Caco-2 (cell line): ENCODE results near the gene RCC2. TPM values are rescaled to one million over a fixed set of nuclear protein-coding genes. Genes with fewer than 3 reads are reported as not detected.
"Not testable (repeated sequence)": the region's sequence is repeated elsewhere in the genome, so short reads cannot be mapped to it uniquely, and the experiment has no call there.

Experiments used
- BruUV-seq: library from RNA; stranded (reverse); fragments of 400-500 nt; replicated peaks from 2 replicates; lab custom pipeline; 2021; lab: Mats Ljungman, UMichigan
- CTCF ChIA-PET: fragments of 300-600 bp; sonication (Branson Sonifier 250); formaldehyde crosslinking; loops from one replicate; lab custom pipeline; 2022; ENCODE audit warnings: antibody characterized with exemption; lab: Charles Lee
- POLR2A ChIA-PET: fragments of 300-600 bp; sonication (Branson Sonifier 250); formaldehyde crosslinking; loops from one replicate; lab custom pipeline; 2022; ENCODE audit warnings: antibody characterized with exemption; lab: Charles Lee
- DNase-seq, 2 experiments: peaks; one replicate each; pipeline versions ENCODE4 v3.0.0 to v3.0.0-alpha.2; 2020 to 2022
- H3K27me3 ChIP-seq: replicated peaks from 2 replicates; pipeline ENCODE4 v1.6.0; 2011; ENCODE audit warnings: low read length; ENCODE audit not compliant: control insufficient read depth, insufficient read depth
- H3K36me3 ChIP-seq: 2 replicates; pipeline ENCODE4 v1.5.1; 2011; ENCODE audit warnings: low read length; ENCODE audit not compliant: control insufficient read depth, insufficient read depth
- H3K4me1 ChIP-seq: fragments of 250-450 bp; sonication (Bioruptor Pico); 2 replicates; pipeline ENCODE4 v1.5.1; 2020; ENCODE audit warnings: mild to moderate bottlenecking
- H3K4me3 ChIP-seq: 2 replicates; pipeline ENCODE4 v1.5.1; 2011; ENCODE audit warnings: low read depth, mild to moderate bottlenecking, control low read depth, low read length
- H3K9me3 ChIP-seq: fragments of 250-450 bp; sonication (Bioruptor Pico); 2 replicates; pipeline ENCODE4 v1.5.1; 2020; ENCODE audit warnings: mild to moderate bottlenecking, moderate library complexity
- H3K27ac Mint-ChIP-seq: one replicate; pipeline ENCODE4 v1.8.0; 2022; ENCODE audit warnings: mixed read lengths; ENCODE audit not compliant: unreplicated experiment
- H3K27me3 Mint-ChIP-seq: one replicate; pipeline ENCODE4 v1.8.0; 2022; ENCODE audit warnings: mixed read lengths; ENCODE audit not compliant: insufficient read depth, unreplicated experiment
- H3K36me3 Mint-ChIP-seq: one replicate; pipeline ENCODE4 v1.8.0; 2022; ENCODE audit warnings: mild to moderate bottlenecking, mixed read lengths; ENCODE audit not compliant: insufficient read depth, unreplicated experiment
- H3K4me1 Mint-ChIP-seq: one replicate; pipeline ENCODE4 v1.8.0; 2022; ENCODE audit warnings: low read depth, mixed read lengths; ENCODE audit not compliant: unreplicated experiment
- H3K4me3 Mint-ChIP-seq: one replicate; pipeline ENCODE4 v1.8.0; 2022; ENCODE audit warnings: mild to moderate bottlenecking, moderate library complexity, mixed read lengths; ENCODE audit not compliant: unreplicated experiment
- H3K9me3 Mint-ChIP-seq: one replicate; pipeline ENCODE4 v1.8.0; 2022; ENCODE audit warnings: mixed read lengths; ENCODE audit not compliant: unreplicated experiment
- CTCF ChIP-seq, 2 experiments: fragments of 200-600 bp in 1 of 2; IDR thresholded peaks; 1 replicate in 1 of 2; 2 replicates in 1 of 2; pipeline versions ENCODE4 v1.5.1 to v1.8.0; 2011 to 2022; ENCODE audit warnings: antibody characterized with exemption in 1 of 2, control low read depth in 1 of 2, inconsistent platforms in 1 of 2, low read depth in 1 of 2, low read length in 1 of 2, mild to moderate bottlenecking in 1 of 2, moderate library complexity in 1 of 2; ENCODE audit not compliant: insufficient read depth in 1 of 2, severe bottlenecking in 1 of 2, unreplicated experiment in 1 of 2
- intact Hi-C: fragments of 100-400 bp; cut with micrococcal nuclease; formaldehyde crosslinking; loops from one replicate; pipeline ENCODE4 v1.10.0; 2022; ENCODE audit not compliant: unreplicated experiment
- total RNA-seq: library from RNA; stranded (reverse); gene quantifications from 2 replicates; pipeline ENCODE4 v1.2.3, GENCODE V29; 2022

Gene RCC2
- total RNA-seq, 1 experiment from 2014 or later = 103 TPM

GRCh38 chr1:17409391-17409811 lies 30.1 kb downstream of the RCC2 start:
- ChIA-PET CTCF (no interaction called here), POLR2A (no interaction called here)
- TF ChIP-seq CTCF (IDR thresholded peaks at IDR 0.05; ENCODE audit: insufficient read depth in 1 of 2, low read depth in 1 of 2, low read length in 1 of 2, severe bottlenecking in 1 of 2, unreplicated experiment in 1 of 2) = no peak
- no peak for DNase-seq
- Mint-ChIP-seq H3K4me3 (no peak overlapping the region), H3K36me3 (peaks cover 87% of the 10 kb centered on the region), H3K9me3 (no peaks in the 10 kb centered on the region), H3K27me3 (no peaks in the 10 kb centered on the region), H3K4me1 (no peaks in the 10 kb centered on the region), H3K27ac (no peak overlapping the region)
- intact Hi-C loops = loop anchor here (10.0 kb wide), 1 partner anchor 65 kb away; no protein-coding TSS in a partner anchor
- Histone ChIP-seq H3K9me3 (no peaks in the 10 kb centered on the region), H3K4me3 (no peak overlapping the region), H3K4me1 (no peaks in the 10 kb centered on the region), H3K36me3 (peaks cover 4% of the 10 kb centered on the region; the same call in 1 of the 2 replicates), H3K27me3 (no peaks in the 10 kb centered on the region)
- no TSS peak for BruUV-seq

- H3K4me1 Mint-ChIP-seq, H3K9me3 ChIP-seq, POLR2A ChIA-PET, H3K36me3 ChIP-seq, H3K27ac Mint-ChIP-seq, H3K4me3 ChIP-seq, H3K4me1 ChIP-seq, H3K4me3 Mint-ChIP-seq, H3K27me3 ChIP-seq, DNase-seq, H3K27me3 Mint-ChIP-seq, CTCF ChIA-PET, H3K9me3 Mint-ChIP-seq: not testable (repeated sequence)
- TSS peak; percentile 50 for BruUV-seq
- intact Hi-C loops = loop anchor here (10.0 kb wide), 1 partner anchor 63 kb away; no protein-coding TSS in a partner anchor
- peaks cover 75% of the 10 kb centered on the region for H3K36me3 Mint-ChIP-seq
Measured at GRCh38 chr1:17407786-17408514, 31.5 kb downstream of the RCC2 start.

- H3K4me3 ChIP-seq, DNase-seq, H3K27ac Mint-ChIP-seq, POLR2A ChIA-PET, H3K36me3 ChIP-seq, CTCF ChIA-PET, H3K27me3 Mint-ChIP-seq, H3K9me3 Mint-ChIP-seq, H3K4me1 ChIP-seq, BruUV-seq, H3K27me3 ChIP-seq, H3K9me3 ChIP-seq, H3K4me3 Mint-ChIP-seq, H3K4me1 Mint-ChIP-seq: not testable (repeated sequence)
- H3K36me3 Mint-ChIP-seq = peaks cover 65% of the 10 kb centered on the region
- intact Hi-C loops = loop anchor here (10.0 kb wide), 1 partner anchor 62 kb away; no protein-coding TSS in a partner anchor
Measured at GRCh38 chr1:17406760-17407475, 32.6 kb downstream of the RCC2 start.
